Measurements from ENCODE around the gene LCAT.
"Not testable (repeated sequence)": the region's sequence is repeated elsewhere in the genome, so short reads cannot be mapped to it uniquely, and the experiment has no call there.

The LCAT gene

DNA sequence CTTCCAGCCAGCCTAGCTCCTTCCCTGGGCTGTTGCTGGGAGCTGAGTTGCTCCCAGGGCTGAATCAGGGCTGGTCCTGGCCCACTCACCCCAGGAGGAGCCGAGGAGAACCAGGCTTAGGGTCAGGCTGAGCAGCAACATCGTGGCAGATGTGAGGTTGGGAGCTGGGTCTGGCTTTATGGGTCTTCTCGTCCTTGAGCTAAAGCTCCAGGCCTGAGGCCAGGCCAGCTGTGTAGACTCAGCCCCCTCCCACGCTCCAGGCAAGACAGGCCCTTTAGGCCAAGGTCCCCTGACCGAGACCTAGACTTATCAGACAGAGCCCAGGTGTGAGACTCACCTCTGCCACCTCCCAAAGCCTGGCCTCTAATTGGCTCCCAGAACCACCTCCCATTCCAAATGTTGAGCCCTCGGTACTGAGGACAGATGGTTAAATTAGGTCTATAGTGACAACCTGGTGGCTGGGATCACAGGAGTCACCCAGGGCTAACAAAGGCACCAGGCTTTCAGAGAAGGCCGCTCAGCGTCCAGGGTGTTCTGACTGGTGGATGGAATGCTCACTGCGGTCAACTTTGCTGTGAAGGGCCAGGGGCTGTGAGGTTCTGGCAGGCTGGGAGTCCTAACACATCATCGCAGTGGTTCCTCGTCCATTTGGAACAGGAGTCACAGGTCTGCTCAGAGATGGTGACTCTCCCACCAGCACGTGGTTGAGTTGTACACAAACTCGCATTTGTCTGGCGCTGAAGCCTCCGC, 12.0 kb downstream of the LCAT start, which contains the start of gene CTRL:
CTRL (minus strand) TSS at position 151 of the 750 bp plus-strand sequence; CDS start at position 141, 10 bp downstream.
- no peak for DNase-seq

DNA sequence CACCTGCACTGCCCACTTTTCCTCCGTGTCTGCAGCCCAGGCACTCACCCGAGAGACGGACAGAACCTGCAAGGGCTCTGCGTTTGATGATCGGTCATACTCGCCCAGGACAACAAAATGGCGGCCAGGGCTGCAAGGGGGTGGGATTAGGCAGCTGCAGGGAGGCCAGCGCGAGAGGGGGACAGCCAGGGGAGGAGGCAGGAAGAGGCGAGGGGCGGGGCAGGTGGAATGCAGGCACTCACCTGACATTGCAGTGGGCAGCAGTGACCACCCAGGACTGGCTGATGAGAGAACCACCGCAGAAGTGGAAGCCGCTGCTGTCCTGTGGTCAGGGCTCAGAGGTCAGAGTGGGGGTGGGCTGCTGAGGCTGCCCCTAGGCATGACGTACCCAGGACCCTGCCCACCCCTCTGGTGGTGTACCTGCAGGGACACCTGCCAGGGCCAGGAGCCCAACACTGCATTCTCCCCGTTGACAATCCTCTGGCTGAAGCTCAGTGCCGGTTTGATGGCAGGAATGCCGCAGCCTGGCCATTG, 13.2 kb downstream of the LCAT start:
- DNase-seq: no peak

DNA sequence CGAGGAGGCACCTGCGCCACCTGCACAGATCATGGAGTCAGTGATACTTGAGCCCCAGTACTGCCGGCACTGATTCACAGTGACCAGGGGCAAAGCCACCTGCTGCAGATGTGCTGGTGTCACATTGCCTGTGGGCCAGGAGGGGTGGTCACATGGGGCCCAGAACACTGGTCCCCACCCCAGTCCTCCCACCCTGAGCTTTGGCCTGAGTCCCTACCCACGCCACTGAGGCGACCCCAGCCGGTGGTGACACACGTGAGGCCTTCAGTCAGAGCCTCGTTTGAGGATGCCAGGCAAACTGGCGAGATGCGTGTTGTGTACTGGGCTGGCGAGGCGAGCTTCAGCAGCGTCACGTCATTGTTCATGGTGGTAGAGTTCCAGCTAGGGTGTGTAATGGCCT, 13.7 kb downstream of the LCAT start:
- DNase-seq: no peak

DNA sequence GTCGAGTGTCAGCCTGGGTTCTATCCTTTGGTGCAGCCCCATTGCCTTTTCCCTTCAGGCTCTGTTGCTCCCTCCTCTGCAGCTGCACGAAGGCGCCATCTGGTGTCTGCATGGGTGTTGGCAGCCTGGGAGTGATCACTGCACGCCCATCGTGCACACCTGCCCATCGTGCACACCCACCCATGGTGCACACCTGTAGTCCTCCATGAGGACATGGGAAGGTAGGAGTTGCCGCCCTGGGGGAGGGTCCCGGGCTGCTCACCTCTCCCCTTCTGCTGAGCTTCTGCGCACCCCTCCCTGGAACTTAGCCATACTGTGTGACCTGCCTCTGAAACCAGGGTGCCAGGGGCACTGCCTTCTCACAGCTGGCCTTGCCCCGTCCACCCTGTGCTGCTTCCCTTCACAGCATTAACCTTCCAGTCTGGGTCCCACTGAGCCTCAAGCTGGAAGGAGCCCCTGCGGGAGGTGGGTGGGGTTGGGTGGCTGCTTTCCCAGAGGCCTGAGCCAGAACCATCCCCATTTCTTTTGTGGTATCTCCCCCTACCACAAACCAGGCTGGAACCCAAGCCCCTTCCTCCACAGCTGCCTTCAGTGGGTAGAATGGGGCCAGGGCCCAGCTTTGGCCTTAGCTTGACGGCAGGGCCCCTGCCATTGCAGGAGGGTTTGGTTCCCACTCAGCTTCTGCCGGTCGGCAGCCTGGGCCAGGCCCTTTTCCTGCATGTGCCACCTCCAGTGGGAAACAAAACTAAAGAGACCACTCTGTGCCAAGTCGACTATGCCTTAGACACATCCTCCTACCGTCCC, 15.2 kb downstream of the LCAT start:
- DNase-seq: peak; percentile 72

DNA sequence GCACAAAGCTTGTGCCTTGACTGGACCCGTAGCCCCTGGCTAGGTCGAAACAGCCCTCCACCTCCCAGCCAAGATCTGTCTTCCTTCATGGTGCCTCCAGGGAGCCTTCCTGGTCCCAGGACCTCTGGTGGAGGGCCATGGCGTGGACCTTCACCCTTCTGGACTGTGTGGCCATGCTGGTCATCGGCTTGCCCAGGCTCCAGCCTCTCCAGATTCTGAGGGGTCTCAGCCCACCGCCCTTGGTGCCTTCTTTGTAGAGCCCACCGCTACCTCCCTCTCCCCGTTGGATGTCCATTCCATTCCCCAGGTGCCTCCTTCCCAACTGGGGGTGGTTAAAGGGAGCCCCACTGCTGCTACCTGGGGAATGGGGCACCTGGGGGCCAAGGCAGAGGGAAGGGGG, 15.8 kb downstream of the LCAT start:
- DNase-seq: no peak

DNA sequence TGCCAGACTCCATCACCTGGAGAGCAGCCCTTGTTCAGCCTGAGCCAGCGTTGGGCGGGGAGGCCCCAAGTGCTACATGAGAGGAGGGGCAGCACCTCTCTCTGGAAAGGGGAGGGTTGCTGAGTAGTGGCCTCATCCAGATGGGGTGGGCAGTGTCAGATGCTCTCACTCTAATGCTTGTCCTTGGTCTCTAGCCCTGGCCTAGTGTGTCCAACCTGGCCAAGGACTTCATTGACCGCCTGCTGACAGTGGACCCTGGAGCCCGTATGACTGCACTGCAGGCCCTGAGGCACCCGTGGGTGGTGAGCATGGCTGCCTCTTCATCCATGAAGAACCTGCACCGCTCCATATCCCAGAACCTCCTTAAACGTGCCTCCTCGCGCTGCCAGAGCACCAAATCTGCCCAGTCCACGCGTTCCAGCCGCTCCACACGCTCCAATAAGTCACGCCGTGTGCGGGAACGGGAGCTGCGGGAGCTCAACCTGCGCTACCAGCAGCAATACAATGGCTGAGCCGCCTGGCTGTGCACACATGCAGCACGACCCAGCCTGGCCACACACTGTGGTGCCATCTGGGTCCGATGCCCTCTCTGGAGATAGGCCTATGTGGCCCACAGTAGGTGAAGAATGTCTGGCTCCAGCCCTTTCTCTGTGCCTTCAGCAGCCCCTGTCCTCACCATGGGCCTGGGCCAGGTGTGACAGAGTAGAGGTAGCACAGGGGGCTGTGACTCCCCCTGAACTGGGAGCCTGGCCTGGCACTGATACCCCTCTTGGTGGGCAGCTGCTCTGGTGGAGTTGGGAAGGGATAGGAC, 16.6 kb downstream of the LCAT start:
- DNase-seq: no peak

DNA sequence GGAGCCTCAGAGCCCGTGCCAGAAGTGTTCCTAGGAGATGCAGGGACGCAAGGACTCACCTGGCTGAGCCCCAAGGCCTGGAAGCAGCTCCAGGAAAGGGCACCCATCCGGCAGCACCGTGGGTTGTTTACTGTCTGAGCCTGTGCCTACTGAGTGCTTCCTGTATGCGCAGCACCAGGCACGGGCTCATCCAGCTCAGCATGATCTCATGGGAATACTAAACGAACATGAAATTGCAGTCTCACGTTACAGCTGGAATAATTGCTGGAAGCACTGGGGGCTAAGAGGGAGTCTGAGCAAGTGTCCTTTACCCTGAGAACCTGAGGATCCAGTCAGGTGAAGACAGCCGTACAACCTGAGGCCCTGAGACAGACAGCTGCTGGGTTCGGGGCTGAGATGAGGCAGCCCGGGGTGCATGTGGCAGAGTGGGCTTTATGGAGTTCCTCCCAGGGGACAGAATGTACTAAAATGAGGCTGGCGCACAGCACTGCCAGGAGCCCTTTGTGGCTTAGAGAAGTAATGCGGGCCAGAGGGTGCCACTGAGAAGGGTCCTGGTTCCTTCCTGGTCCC, 17.7 kb downstream of the LCAT start:
- DNase-seq: no peak

DNA sequence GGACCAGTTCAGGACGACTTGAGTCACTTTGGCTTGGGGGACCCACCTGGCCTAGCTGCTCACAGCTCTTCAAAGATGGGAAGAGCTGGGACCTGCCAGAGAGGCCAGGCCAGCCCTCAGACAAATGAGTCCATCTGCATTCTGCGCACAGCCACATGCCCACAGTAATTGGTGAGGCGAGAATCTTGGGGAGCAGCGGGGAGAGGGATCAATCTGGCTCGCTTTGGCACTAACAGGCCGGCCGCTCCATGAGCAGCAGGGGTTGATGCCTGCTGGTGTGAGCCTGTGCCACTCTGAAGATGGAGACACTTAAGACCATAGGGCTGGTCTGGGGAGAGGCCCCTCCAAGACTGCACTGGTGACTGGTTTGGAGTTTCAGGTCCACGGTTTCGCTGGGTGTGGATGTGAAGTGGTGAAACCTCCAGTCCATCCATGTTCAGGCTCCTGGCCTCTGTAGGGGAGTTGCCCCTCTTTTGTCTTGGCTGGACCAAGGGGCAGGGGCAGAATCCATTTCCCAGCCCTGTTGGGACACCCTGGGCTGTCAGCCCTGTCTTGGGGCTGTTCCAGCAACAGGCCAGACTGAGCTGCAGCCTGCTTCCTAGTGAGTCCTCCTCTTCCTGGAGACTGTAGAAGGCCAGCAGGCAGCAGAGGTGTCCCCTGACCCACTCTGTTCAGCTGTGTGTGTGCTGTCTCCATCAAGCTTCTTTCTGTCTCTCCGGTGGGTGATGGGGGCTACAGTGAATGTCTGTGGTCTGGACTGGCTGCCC, 19.6 kb downstream of the LCAT start:
- DNase-seq: no peak

DNA sequence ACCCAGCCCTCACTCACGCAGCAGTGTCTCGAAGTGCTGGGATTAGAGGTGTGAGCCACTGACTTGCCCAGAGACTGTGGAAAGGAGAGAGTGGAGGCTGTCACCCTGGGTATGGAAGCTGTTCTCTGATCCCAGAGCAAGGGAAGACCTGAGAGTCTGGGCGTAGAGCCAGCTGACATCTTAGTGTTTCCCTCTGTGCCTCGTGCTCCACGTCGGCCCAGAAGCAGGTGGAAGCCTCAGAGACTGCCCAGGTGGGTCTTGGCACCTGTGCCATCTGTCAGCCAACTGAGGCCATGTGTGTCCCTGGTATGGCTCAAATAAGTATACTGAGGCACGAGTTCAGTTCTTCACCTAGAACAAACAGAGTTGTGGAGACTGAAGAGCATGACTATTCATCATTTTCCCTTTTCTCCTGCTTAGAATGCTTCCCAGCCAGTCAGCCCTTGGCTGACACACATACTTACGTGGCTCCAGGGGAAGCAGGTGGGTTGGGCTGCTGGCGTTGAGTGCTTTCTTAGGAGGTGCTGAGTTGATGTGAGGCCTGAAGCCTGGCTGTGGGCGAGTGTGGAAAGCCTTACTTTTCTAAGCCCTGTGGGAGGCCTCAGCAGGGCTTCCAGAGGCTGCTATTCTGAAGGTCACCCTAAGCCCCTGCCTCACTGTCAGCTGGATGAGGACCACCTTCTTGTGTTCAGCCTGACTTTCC, 20.4 kb downstream of the LCAT start:
- DNase-seq: no peak

DNA sequence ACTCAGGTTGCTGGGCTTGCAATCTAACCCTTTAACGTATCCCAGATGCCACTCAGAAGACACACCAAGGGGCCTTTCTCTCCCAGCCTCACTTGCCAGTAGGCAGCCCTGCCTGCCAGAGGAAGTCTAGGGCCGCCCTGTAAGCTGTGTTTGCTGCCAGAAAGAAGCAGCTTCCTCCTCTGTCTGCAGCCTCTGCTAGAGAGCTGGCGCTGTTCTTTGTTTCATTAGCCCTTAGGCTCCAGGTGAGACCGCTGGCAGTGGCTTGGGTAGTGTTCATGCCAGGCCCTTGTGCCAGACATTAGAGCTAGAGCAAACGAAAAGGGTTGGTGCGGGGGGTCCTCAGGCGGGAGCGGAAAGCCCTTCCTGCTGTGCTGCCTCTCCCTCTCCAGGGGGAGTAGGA, 21.2 kb downstream of the LCAT start:
- DNase-seq: no peak

DNA sequence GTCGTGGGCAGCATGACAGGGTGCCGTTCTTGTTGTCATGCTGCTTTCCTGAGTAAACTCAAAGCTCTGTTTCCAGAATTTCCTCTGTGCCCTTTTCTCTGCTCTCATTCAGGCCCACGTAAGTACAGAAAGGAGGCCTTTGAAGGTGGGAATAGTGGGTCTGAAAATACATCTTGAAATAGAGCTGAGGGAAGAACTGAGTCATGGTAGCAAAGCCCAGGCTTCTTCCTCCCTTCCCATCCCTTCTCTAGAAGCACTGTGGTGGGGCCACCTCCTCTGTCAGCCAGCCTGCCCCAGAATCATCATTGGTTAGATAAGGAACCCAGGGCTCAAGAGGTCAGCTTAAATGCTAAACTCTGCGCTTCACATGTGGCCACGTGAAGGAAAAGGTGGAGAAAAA, 21.7 kb downstream of the LCAT start:
- DNase-seq: no peak

DNA sequence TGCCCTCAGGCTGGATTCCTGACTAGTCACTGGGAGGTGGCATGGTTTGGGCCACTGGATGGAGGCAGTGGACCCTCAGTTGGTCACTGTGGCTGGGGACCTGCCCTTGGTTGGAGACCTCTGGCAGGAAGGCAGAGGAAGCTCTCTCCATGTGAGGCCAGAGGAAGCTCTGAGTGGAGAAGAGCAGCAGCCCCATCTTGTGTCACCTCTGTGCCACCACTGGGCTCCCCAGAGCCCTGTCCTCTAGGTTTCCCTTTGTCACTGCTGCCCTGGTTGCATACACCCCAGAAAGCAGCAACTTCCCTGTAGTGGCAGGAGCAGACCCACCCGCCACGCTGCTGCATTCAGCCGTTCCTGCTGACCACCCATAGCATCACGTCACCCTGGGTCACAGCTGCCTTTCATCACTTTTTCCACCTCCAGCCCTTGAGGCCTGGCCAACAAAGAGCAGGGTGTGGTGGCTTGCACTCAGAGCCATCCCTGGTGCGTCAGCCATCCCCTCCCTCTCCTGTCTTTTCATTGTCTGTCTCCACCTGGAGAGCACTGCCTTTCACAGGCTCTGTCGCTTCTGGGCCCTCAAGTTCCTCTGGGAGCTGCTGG, 24.2 kb downstream of the LCAT start:
- DNase-seq: no peak

DNA sequence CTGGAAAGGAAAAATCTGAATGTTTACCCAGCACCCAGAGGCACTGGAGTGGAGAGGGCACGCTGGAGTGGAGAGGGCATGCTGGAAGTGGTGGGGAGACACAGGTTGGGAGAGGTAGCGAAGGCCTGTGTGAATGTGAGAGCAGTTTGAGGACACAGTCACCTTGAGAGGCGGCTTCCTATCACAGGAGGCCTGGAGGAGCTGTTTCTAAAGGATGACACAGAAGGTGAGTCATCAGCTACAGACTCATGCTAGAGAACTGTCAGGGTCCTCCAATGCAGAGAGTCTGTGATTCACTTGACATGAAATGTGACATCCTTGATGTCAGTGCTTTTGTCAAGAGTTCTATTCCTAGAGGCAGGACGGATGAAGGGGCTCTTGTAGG, 26.1 kb downstream of the LCAT start:
- no peak for DNase-seq

DNA sequence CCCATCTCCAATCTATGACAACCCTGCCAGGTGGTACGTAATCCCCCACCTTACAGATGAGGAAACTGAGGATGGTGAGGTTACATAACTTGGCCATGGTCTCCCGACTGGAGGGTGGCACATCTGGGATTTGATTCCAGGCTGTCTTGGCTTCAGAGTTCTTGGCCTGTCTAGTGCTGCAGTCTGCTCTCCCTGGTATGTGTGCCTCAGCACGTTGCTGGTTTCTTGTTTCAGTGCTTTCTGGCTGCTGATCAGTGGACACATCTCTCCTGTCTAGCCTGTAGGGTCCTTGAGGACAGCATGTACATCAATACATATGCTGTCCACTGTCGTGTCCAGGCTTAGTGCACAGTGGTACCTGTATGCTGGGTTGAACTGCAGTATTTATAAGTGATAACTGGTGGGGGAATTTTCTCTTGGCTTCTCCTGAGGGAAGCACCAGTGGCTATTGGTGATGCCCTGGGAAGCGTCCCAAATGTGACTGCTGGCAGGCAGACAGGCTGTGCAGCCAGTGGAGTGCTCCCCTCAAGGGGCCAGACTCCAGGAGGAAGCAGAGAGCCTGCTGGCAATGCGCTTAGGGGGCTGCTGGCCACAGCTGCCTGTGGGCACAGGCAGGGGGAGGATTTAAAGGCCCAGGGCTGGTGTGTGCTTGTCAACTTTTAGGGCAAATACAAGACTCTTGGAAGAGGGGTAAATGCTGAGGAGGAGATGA, 26.6 kb downstream of the LCAT start:
- no peak for DNase-seq

DNA sequence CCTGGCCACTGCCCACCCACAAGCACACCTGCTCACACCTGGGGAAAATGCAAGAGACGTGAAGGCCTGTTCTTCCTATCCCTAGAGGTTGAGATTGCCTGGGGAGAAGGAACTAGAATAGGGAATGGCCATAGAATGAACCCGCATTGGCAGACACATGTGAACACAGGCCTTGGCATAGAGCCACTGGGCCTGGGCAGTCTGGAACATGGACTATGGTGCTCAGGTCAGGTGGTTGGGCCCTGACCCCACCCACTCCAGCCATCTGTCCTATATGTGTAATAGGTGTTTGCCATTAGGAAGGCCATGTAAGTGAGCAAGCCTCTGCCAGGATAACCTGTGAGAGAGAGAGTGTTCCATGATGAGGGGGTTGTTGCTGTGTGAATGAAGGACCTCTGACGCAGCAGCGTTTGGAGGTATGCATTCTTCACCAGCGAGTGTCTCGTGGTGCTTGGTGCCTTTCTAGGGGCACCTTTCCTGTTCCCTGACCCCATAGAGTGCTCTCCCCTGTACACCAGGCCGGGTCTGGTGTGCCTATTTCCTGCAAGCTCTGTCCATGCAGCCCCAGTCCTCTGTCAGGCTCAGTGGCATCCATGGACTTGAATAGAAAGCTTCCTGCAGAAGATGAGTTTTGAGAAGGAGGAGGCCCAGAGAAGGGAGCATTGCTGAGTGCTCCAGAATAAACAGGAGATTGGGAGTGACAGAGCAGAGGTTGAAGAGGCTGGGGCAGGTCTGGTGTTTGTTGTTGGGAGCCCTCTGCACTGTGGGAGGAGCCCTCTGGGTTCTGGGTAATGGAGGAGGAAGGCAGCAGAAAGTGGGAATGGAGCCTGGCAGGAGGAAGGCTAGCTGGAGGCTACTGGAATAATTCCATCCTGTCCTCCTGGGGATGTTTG, 27.8 kb downstream of the LCAT start:
- no peak for DNase-seq

DNA sequence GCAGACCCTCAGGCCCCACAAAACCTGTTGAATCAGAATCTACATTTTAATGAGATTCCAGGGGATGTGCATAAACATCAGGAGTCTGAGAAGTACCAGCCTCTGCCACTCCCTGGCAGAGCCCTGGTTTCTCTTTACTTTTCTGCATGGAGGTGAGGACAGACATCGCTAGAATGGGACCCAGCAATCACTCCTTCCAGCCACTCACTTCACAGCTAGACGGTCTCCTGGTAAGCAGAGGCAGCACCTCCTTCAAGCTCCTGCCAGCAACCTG, 28.5 kb downstream of the LCAT start:
- DNase-seq: not testable (repeated sequence)

DNA sequence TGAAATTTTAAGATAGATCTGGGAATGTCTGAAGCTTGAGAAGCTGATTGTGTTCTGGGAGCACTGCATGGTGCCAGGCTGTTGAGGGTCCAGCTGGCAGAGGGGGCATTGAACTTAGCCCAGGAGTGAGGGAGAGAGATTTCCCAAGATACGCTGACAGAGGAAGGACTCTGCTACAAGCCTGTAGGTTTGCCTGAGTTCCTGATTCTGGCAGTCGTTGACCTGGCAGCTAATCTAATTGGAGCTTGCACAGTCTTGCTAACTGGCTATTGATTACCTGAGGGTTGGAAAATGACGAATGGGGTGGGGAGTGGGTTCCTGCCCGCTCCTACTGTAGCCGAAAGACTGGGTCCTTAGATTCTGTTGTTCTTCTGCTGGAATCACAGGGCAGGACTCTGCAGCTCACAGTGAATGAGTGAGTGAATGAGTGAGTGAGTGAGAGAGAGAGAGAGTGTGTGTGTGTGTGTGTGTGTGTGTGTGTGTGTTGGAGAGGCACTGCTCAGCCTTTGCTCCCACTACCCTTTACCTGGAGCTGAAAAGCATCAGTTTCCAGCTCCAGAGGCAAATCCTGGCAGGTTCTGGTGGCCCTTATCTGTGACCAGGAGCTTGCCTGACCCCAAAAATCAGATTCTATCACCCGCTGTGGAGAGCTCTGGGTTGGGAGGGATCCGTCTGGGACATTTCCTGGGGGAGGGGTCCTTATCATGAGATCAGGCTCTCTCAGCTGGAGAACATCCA, 29.0 kb downstream of the LCAT start:
- no peak for DNase-seq

DNA sequence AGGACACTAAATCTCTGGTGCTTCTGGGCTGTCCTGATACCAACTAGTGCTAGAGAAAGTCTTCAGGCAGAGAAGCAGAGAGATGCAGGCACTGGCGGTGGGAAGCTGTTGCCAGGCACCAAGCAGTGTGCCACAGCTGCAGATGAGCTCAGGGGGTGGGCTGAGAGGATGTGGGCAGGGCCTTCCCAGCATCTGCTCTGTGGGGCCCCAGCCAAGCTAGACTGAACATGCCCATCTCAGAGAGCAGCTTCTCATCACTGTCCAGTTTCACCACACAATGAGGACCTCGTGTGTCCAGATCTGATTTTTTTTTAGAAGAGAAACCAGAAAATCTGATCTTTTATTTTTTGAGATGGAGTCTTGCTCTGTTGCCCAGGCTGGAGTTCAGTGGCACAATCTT, 33.8 kb downstream of the LCAT start:
- DNase-seq: no peak

Data from hematopoietic multipotent progenitor cell treated with erythropoietin and hydrocortisone succinate and interleukin-3 and kit ligand, for 8 days (in vitro differentiated cells).